Stomach (tissue), 9 donors: Measurements from ENCODE around the gene MTCH1. TPM values are rescaled to one million over a fixed set of nuclear protein-coding genes. Genes with fewer than 3 reads are reported as not detected.

ENCODE experiments used
- DNase-seq, 2 donors: peaks; one replicate each; pipeline versions ENCODE4 v3.0.0 to v3.0.0-alpha.2; 2013 to 2019
- H3K27ac ChIP-seq, 5 donors: fragments of 200-600 bp in 4 of 5; sonication (generic) in 4 of 5; one replicate each; pipeline ENCODE4 v1.5.1; 2013 to 2019; ENCODE audit warnings: mild to moderate bottlenecking in 1 of 5, moderate library complexity in 1 of 5
- H3K27me3 ChIP-seq, 3 donors: fragments of 200-600 bp; sonication (generic); one replicate each; pipeline ENCODE4 v1.5.1; 2017 to 2019; ENCODE audit warnings: mixed run types in 1 of 3
- H3K36me3 ChIP-seq, 4 donors: fragments of 200-600 bp; sonication (generic); 1 replicate in 3 of 4; 2 replicates in 1 of 4; pipeline ENCODE4 v1.5.1; 2016 to 2019
- H3K4me1 ChIP-seq, 4 donors: fragments of 200-600 bp; sonication (generic); one replicate each; pipeline ENCODE4 v1.5.1; 2016 to 2019
- H3K4me3 ChIP-seq, 4 donors: fragments of 200-600 bp; sonication (generic) in 3 of 4; one replicate each; pipeline ENCODE4 v1.5.1; 2016 to 2019; ENCODE audit warnings: mild to moderate bottlenecking in 1 of 4
- H3K9me3 ChIP-seq, 4 donors: fragments of 200-600 bp; sonication (generic); one replicate each; pipeline ENCODE4 v1.5.1; 2016 to 2019
- CTCF ChIP-seq, 7 experiments: fragments of 450-650 bp in 4 of 7; fragments of 200-600 bp in 3 of 7; sonication (generic) in 3 of 7; IDR thresholded peaks; one replicate each; pipeline ENCODE4 v1.5.1; 2016 to 2019; ENCODE audit warnings: antibody characterized with exemption in 7 of 7, control low read depth in 2 of 7, mild to moderate bottlenecking in 1 of 7
- EP300 ChIP-seq: sonication (generic); formaldehyde crosslinking; IDR thresholded peaks from one replicate; pipeline ENCODE4 v1.6.1; 2017; ENCODE audit warnings: antibody characterized with exemption
- POLR2A ChIP-seq, 4 donors: fragments of 450-650 bp; IDR thresholded peaks; one replicate each; pipeline ENCODE4 v1.6.1; 2016; ENCODE audit warnings: antibody characterized with exemption in 4 of 4, control low read depth in 2 of 4, mild to moderate bottlenecking in 1 of 4, moderate library complexity in 1 of 4
- POLR2AphosphoS5 ChIP-seq, 3 donors: sonication (generic); formaldehyde crosslinking; IDR thresholded peaks; one replicate each; pipeline ENCODE4 v1.6.1; 2016; ENCODE audit warnings: antibody characterized with exemption in 3 of 3
- WGBS, 5 donors: extraction: QIAGEN DNeasy Blood & Tissue Kit in 3 of 5; methylation state at CpG; one replicate each; pipeline versions ENCODE4 v1.1.5 to v1.1.7; 2013 to 2018; 5-methylcytosine and 5-hydroxymethylcytosine counted together
- intact Hi-C: fragments of 100-400 bp; cut with DNase I; formaldehyde crosslinking; loops from one replicate; pipeline ENCODE4 v1.15.1; 2023; ENCODE audit warnings: low total_unique reads
- polyA plus RNA-seq, 3 donors: library from polyadenylated mRNA; stranded (reverse); fragments of 200-250 nt; gene quantifications; one replicate each; pipeline ENCODE4 v1.2.3, GENCODE V29; 2013
- total RNA-seq, 5 donors: library from RNA; depleted of rRNA; stranded (reverse); fragments of >200 nt; gene quantifications; one replicate each; pipeline versions ENCODE4 v1.1.0 to v1.2.3, GENCODE V29; 2014 to 2016
- donor health status: healthy with polysubstance abuse.
- donor health status: Bipolar disorder and iron deficiency.
- donor health status: healthy.

MTCH1 gene
- total and polyA plus RNA-seq, 8 donors: 110 to 202 (median 148) TPM

GRCh38 chr6:37033255-37033654, 47.3 kb upstream of the MTCH1 start:
- H3K36me3 ChIP-seq: peaks cover 0 to 10% (median 0%) of the 10 kb centered on the region in 4 donors
- no peak overlapping the region for H3K27ac ChIP-seq
- peaks cover 0 to 5% (median 4%) of the 10 kb centered on the region in 4 donors for H3K9me3 ChIP-seq
- H3K4me3 ChIP-seq: no peak overlapping the region
- intact Hi-C loops: no loop called here
- TF ChIP-seq POLR2A (IDR thresholded peaks at IDR 0.05) (no peak), POLR2AphosphoS5 (IDR thresholded peaks at IDR 0.05) (no peak), CTCF (IDR thresholded peaks at IDR 0.05) (no peak), EP300 (no peak)
- DNase-seq: no peak
- 78 to 89% (median 82%) methylated on average over 7 of the region's 7 CpGs for WGBS, 5 donors
- no peaks in the 10 kb centered on the region for H3K27me3 ChIP-seq
- H3K4me1 ChIP-seq: peaks cover 0 to 9% (median 2%) of the 10 kb centered on the region in 4 donors

- H3K4me1 ChIP-seq: peaks cover 0 to 9% (median 0%) of the 10 kb centered on the region in 4 donors
- intact Hi-C loops: no loop called here
- H3K9me3 ChIP-seq: peaks cover 0 to 5% (median 4%) of the 10 kb centered on the region in 4 donors
- H3K4me3 ChIP-seq: no peak overlapping the region
- H3K27me3 ChIP-seq: no peaks in the 10 kb centered on the region
- no peak overlapping the region for H3K27ac ChIP-seq
- TF ChIP-seq CTCF (IDR thresholded peaks at IDR 0.05) (no peak), EP300 (no peak), POLR2A (IDR thresholded peaks at IDR 0.05) (no peak), POLR2AphosphoS5 (IDR thresholded peaks at IDR 0.05) (no peak)
- WGBS, 5 donors: 78 to 84% (median 81%) methylated on average over 7 of the region's 7 CpGs
- DNase-seq: no peak
- H3K36me3 ChIP-seq: peaks cover 0 to 10% (median 0%) of the 10 kb centered on the region in 4 donors
Measured at GRCh38 chr6:37032239-37032638, 46.2 kb upstream of the MTCH1 start.

GRCh38 chr6:37030599-37030998, 44.6 kb upstream of the MTCH1 start:
- H3K27me3 ChIP-seq: no peaks in the 10 kb centered on the region
- peaks cover 0 to 10% (median 0%) of the 10 kb centered on the region in 4 donors for H3K36me3 ChIP-seq
- H3K4me3 ChIP-seq: no peak overlapping the region
- WGBS, 5 donors: 59 to 82% (median 70%) methylated on average over 2 of the region's 2 CpGs
- intact Hi-C loops: no loop called here
- peaks cover 0 to 9% (median 0%) of the 10 kb centered on the region in 4 donors for H3K4me1 ChIP-seq
- H3K9me3 ChIP-seq: peaks cover 0 to 5% (median 4%) of the 10 kb centered on the region in 4 donors
- no peak for TF ChIP-seq CTCF (IDR thresholded peaks at IDR 0.05)
- no peak for TF ChIP-seq POLR2A (IDR thresholded peaks at IDR 0.05)
- no peak overlapping the region for H3K27ac ChIP-seq
- no peak for DNase-seq

- 63 to 72% (median 69%) methylated on average over 4 of the region's 4 CpGs for WGBS, 5 donors
Measured at GRCh38 chr6:37029249-37029971, 43.4 kb upstream of the MTCH1 start.

More at GRCh38 chr6:37029249-37029971, 43.4 kb upstream of the MTCH1 start:
- Histone ChIP-seq H3K4me1 (peaks cover 0 to 15% (median 0%) of the 10 kb centered on the region in 4 donors), H3K9me3 (peaks cover 0 to 5% (median 4%) of the 10 kb centered on the region in 4 donors), H3K27ac (peak overlapping the region in 2 of 5 donors; percentile 5 to 16), H3K4me3 (no peak overlapping the region), H3K27me3 (no peaks in the 10 kb centered on the region), H3K36me3 (peaks cover 0 to 10% (median 0%) of the 10 kb centered on the region in 4 donors)
- TF ChIP-seq EP300 (no peak), POLR2AphosphoS5 (IDR thresholded peaks at IDR 0.05) (peak in 1 of 3 donors; percentile 65), CTCF (IDR thresholded peaks at IDR 0.05) (peak in 5 of 7 experiments; percentile 33 to 73 (median 49))
- intact Hi-C loops: no loop called here
- DNase-seq: peak; percentile 65 to 82
